HEK293 (cell line): ENCODE data around the gene TBCEL.

Source experiments
- ZNF121 ChIP-seq: fragments of 450-650 bp; formaldehyde crosslinking; IDR thresholded peaks from 2 replicates; pipeline ENCODE4 v1.5.1; 2016; ENCODE audit warnings: missing biosample characterization, missing genetic modification characterization
- ZNF335 ChIP-seq: fragments of 450-650 bp; formaldehyde crosslinking; conservative IDR thresholded peaks from 2 replicates; pipeline ENCODE4 v1.5.1; 2016; ENCODE audit warnings: missing biosample characterization, missing genetic modification characterization

GRCh38 chr11:121023848-121024751 is at the start of gene TBCEL:
- no peak for TF ChIP-seq ZNF121 (tag by site-specific recombination)
- TF ChIP-seq ZNF335 (tag by site-specific recombination) = peak; percentile 59; the same call in 1 of the 2 replicates
